ENCODE measurements around the gene TMEM269. TPM values are rescaled to one million over a fixed set of nuclear protein-coding genes. Genes with fewer than 3 reads are reported as not detected.
A peak's percentile ranks its signal among the peaks of the same experiment; 100 is the strongest.

TMEM269 gene
- total and polyA plus RNA-seq, 10 of the 15 experiments (the other 5 are each of a cell fraction or from before 2014, with no cell fraction given): 0.02 to 0.26 (median 0.06) TPM; not detected in 2

DNA sequence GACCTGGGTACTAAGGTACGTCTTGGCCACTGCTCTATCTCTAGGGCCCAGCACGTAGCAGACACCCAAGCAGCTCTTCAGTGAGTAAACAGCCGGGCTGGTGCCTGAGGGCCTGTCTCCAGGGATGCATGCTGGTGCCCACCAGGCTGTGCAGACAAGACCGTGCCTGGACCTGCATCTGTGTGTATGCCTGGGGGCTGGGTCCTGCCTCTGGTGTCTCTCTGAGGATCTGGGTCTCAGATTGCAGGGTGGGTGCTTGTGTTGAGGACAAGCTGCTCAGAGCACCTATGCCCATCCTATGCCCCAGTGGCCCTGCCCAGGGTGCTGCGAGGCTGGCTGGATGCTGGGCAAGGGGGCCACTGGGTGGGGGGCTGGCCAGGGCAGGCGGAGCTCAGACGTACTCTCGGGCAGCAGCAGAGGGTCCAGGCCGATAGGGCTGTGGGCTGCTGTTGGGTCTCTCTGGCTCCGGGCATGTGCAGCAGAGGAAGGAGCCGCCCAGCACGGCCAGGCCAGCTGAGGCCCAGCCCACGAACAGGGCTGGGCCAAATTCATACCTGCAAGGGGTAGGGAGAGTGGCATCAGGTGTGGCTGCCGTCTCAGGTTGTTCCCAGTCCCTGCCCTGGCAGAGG lies 49.2 kb upstream of the TMEM269 start:
- Histone ChIP-seq H3K4me2 (ENCODE audit: control insufficient read depth, insufficient read depth) (no peak overlapping the region), H4K20me1 (ENCODE audit: control insufficient read depth, insufficient read depth) (no peaks in the 10 kb centered on the region), H3K9ac (ENCODE audit: control insufficient read depth, insufficient read depth, low read length) (no peak overlapping the region), H3K27me3 (replicated peaks in 1 of 2; ENCODE audit: control insufficient read depth in 2 of 2, insufficient read depth in 2 of 2, low read length in 1 of 2) (no peaks in the 10 kb centered on the region), H2AFZ (ENCODE audit: control insufficient read depth, low read depth, low read length) (no peak overlapping the region), H3K36me3 (ENCODE audit: control insufficient read depth in 2 of 2, insufficient read depth in 2 of 2, low read length in 1 of 2) (no peaks in the 10 kb centered on the region), H3K27ac (ENCODE audit: control insufficient read depth, insufficient read depth) (no peak overlapping the region), H3K79me2 (ENCODE audit: control insufficient read depth, insufficient read depth, low read length) (no peaks in the 10 kb centered on the region), H3K4me3 (no peak overlapping the region), H3K9me3 (replicated peaks; ENCODE audit: control insufficient read depth, insufficient read depth, low read length) (no peaks in the 10 kb centered on the region), H3K4me1 (ENCODE audit: control insufficient read depth, insufficient read depth, low read length) (peaks cover 11% of the 10 kb centered on the region)
- ChIA-PET CTCF (no interaction called here), RAD21 (ENCODE audit: unreplicated experiment) (no interaction called here), POLR2A (no interaction called here), SMC1A (ENCODE audit: uncharacterized antibody, unreplicated experiment) (interaction anchor here (0.8 kb wide), 1 partner anchor 13 kb away, joined by 3 read pairs; no protein-coding TSS in a partner anchor)
- 44% methylated on average over 13 of the region's 14 CpGs for WGBS (ENCODE audit: insufficient coverage, insufficient replicate concordance, low lambda C conversion rate, missing lambda C conversion rate)
- ATAC-seq: no peak
- in situ Hi-C loops (cut with MboI): loop anchor here (10.0 kb wide), 1 partner anchor 141 kb away; no protein-coding TSS in a partner anchor
- TF ChIP-seq DPF2 (IDR thresholded peaks at IDR 0.05) (no peak), NRF1 (conservative IDR thresholded peaks at IDR 0.05; ENCODE audit: low read depth, low read length) (no peak), RAD51 (IDR thresholded peaks at IDR 0.05) (no peak), ZZZ3 (IDR thresholded peaks at IDR 0.05; ENCODE audit: control insufficient read depth, insufficient read length, low read depth) (no peak)
- DNase-seq (ENCODE audit: low read depth, low spot score): no peak
- FAIRE-seq: no peak
- intact Hi-C loops (cut with micrococcal nuclease; ENCODE audit: unreplicated experiment): no loop called here
- BruUV-seq (replicated peaks): no TSS peak

DNA sequence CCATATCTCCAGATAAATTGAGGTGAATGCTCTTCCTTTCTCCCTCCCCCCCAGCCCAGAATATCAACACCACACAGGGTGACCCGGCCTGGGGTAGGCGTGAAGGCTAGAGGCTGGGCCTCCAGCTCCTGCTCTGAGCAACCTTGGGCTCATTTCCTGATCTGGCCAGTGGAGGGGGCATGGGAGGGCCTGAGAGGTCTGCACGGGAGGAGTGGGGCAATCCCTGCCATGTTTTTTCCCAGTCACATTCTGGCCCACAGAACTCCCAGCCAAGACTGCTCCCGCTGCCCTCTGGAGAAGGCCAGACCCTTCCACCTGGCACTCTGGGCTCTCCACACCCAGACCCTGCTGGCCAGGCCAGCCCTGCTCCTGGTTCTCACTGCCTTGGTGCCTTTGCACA lies 48.6 kb upstream of the TMEM269 start:
- no peak overlapping the region for H3K4me2 ChIP-seq (ENCODE audit: control insufficient read depth, insufficient read depth)
- no peak overlapping the region for H3K4me3 ChIP-seq
- no peaks in the 10 kb centered on the region for H3K9me3 ChIP-seq (replicated peaks; ENCODE audit: control insufficient read depth, insufficient read depth, low read length)
- in situ Hi-C loops (cut with MboI): loop anchor here (10.0 kb wide), 1 partner anchor 141 kb away; no protein-coding TSS in a partner anchor
- ChIA-PET SMC1A (ENCODE audit: uncharacterized antibody, unreplicated experiment) (no interaction called here), RAD21 (ENCODE audit: unreplicated experiment) (no interaction called here), POLR2A (no interaction called here), CTCF (no interaction called here)
- TF ChIP-seq IRF4 (IDR thresholded peaks at IDR 0.05; ENCODE audit: low read depth, low read length): no peak
- TF ChIP-seq, protein P1, sequence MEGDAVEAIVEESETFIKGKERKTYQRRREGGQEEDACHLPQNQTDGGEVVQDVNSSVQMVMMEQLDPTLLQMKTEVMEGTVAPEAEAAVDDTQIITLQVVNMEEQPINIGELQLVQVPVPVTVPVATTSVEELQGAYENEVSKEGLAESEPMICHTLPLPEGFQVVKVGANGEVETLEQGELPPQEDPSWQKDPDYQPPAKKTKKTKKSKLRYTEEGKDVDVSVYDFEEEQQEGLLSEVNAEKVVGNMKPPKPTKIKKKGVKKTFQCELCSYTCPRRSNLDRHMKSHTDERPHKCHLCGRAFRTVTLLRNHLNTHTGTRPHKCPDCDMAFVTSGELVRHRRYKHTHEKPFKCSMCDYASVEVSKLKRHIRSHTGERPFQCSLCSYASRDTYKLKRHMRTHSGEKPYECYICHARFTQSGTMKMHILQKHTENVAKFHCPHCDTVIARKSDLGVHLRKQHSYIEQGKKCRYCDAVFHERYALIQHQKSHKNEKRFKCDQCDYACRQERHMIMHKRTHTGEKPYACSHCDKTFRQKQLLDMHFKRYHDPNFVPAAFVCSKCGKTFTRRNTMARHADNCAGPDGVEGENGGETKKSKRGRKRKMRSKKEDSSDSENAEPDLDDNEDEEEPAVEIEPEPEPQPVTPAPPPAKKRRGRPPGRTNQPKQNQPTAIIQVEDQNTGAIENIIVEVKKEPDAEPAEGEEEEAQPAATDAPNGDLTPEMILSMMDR (IDR thresholded peaks at IDR 0.05 in 2 of 3, conservative IDR thresholded peaks at IDR 0.05 in 1 of 3; ENCODE audit: control insufficient read depth in 2 of 3, extremely low read depth in 1 of 3, insufficient read depth in 1 of 3, low read depth in 3 of 3, low read length in 3 of 3): peak in 2 of 3 experiments; percentile 7 to 40; a peak in 1 of 6 replicates
- no peaks in the 10 kb centered on the region for H4K20me1 ChIP-seq (ENCODE audit: control insufficient read depth, insufficient read depth)
- intact Hi-C loops (cut with micrococcal nuclease; ENCODE audit: unreplicated experiment): no loop called here
- H3K27me3 ChIP-seq (replicated peaks in 1 of 2; ENCODE audit: control insufficient read depth in 2 of 2, insufficient read depth in 2 of 2, low read length in 1 of 2): no peaks in the 10 kb centered on the region
- peaks cover 11% of the 10 kb centered on the region for H3K4me1 ChIP-seq (ENCODE audit: control insufficient read depth, insufficient read depth, low read length)
- BruUV-seq (replicated peaks): no TSS peak
- FAIRE-seq: no peak
- H2AFZ ChIP-seq (ENCODE audit: control insufficient read depth, low read depth, low read length): no peak overlapping the region
- H3K27ac ChIP-seq (ENCODE audit: control insufficient read depth, insufficient read depth): no peak overlapping the region
- no peaks in the 10 kb centered on the region for H3K36me3 ChIP-seq (ENCODE audit: control insufficient read depth in 2 of 2, insufficient read depth in 2 of 2, low read length in 1 of 2)
- no peak for DNase-seq (ENCODE audit: low read depth, low spot score)
- WGBS (ENCODE audit: insufficient coverage, insufficient replicate concordance, low lambda C conversion rate, missing lambda C conversion rate): 50% methylated on average over 2 of the region's 4 CpGs
- no peak overlapping the region for H3K9ac ChIP-seq (ENCODE audit: control insufficient read depth, insufficient read depth, low read length)
- no peaks in the 10 kb centered on the region for H3K79me2 ChIP-seq (ENCODE audit: control insufficient read depth, insufficient read depth, low read length)
- ATAC-seq: peak; percentile 69

Data from GM12878 (cell line).